H1 (cell line): ENCODE results near the gene ARHGAP5. TPM values are rescaled to one million over a fixed set of nuclear protein-coding genes. Genes with fewer than 3 reads are reported as not detected.

Experiments used
- ATF3 ChIP-seq: IDR thresholded peaks from 2 replicates; pipeline ENCODE4 v1.6.1; 2011; ENCODE audit warnings: low read depth, mild to moderate bottlenecking, low read length; ENCODE audit not compliant: insufficient read depth
- CEBPB ChIP-seq: IDR thresholded peaks from 2 replicates; pipeline ENCODE4 v1.6.1; 2012; ENCODE audit warnings: low read depth, low read length
- CTBP2 ChIP-seq: IDR thresholded peaks from 2 replicates; pipeline ENCODE4 v1.7.0; 2011; ENCODE audit warnings: borderline replicate concordance, mild to moderate bottlenecking, moderate library complexity, mixed read lengths, low read length; ENCODE audit not compliant: insufficient read depth, insufficient read length
- CTCF ChIP-seq, 3 experiments: IDR thresholded peaks; 1 replicate in 2 of 3; 2 replicates in 1 of 3; pipeline versions ENCODE4 v1.5.1 to v1.6.1; 2011; ENCODE audit warnings: low read length in 3 of 3, mild to moderate bottlenecking in 3 of 3, inconsistent platforms in 2 of 3, low read depth in 1 of 3, moderate library complexity in 1 of 3; ENCODE audit not compliant: insufficient read depth in 1 of 3; ENCODE audit errors: control extremely low read depth in 1 of 3
- EZH2 ChIP-seq: fragments of 200-600 bp; sonication (generic); IDR thresholded peaks from 2 replicates; pipeline ENCODE4 v1.7.1; 2012; ENCODE audit warnings: low read depth, mild to moderate bottlenecking, moderate library complexity, low read length, inconsistent platforms; ENCODE audit not compliant: severe bottlenecking
- KDM5A ChIP-seq: fragments of 200-600 bp; IDR thresholded peaks from 2 replicates; pipeline ENCODE4 v1.7.1; 2012; ENCODE audit warnings: mild to moderate bottlenecking, low read length, inconsistent platforms, mixed read lengths
- polyA plus RNA-seq, 7 experiments: library from polyadenylated mRNA; depleted of rRNA in 3 of 7; stranded (reverse) in 5 of 7; unstranded in 2 of 7; fragments of >200 nt in 5 of 7; fragments of 200-250 nt in 2 of 7; gene quantifications; 1 replicate in 5 of 7; 2 replicates in 1 of 7; 4 replicates in 1 of 7; pipeline versions ENCODE4 v1.2.1 to v1.2.3, GENCODE V29; 2011 to 2013; ENCODE audit warnings: missing spikeins in 2 of 7, mixed read lengths in 2 of 7
- total RNA-seq: library from RNA; stranded (reverse); fragmentation: NEBNext Ultra II Directional; extraction: Animal tissue kit (Norgen Biotek cat#: 25700); gene quantifications from 2 replicates; pipeline ENCODE4 v1.2.1, GENCODE V29; 2021

ARHGAP5 gene
- total and polyA plus RNA-seq, 2 of the 8 experiments (the other 6 are each of a cell fraction or from before 2014, with no cell fraction given): 7.8 to 77.3 TPM

GRCh38 chr14:32203928-32204357 lies 126.8 kb downstream of the ARHGAP5 start (continued):
- TF ChIP-seq CTBP2 (no peak), ATF3 (no peak), EZH2 (no peak), CEBPB (no peak), CTCF (IDR thresholded peaks at IDR 0.05; ENCODE audit: control extremely low read depth in 1 of 3, insufficient read depth in 1 of 3, low read depth in 1 of 3, low read length in 3 of 3) (no peak), KDM5A (no peak)
- TF ChIP-seq, all 59 proteins: peak for 2
